GM19240 (cell line): ENCODE data around the gene SLC43A3.

Experiments
- DNase-seq: peaks from one replicate; pipeline ENCODE4 v3.0.0; 2011; ENCODE audit warnings: low spot score; ENCODE audit not compliant: insufficient read length

SLC43A3 gene

GRCh38 chr11:57426929-57427726 is at the start of gene SLC43A3:
SLC43A3 (minus strand) TSS chr11:57427121; CDS start chr11:57426172, 949 bp downstream.
- DNase-seq: peak; percentile 29

- DNase-seq: no peak
Observed at GRCh38 chr11:57476047-57476756, 49.3 kb upstream of the SLC43A3 start.

- no peak for DNase-seq
Observed at GRCh38 chr11:57475671-57476046, 48.7 kb upstream of the SLC43A3 start.

DNA sequence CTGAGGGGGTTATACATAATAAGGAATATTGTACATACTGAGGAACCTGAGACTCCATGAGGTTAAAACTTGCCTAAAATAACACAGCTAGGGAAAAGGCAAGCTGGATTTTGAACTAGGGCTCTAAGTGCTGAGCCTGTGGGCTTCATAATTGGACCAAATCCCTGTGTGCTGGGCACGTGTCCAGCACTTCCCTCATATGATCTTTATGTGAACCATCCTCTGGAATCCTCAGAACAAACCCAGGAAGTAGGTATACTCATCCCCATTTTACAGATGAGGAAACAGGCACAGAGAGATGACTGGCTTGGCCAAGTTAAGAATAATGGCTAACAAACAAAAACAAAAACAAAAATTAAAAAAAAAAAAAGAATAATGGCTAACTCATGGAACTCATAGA is 48.3 kb upstream of the SLC43A3 start:
- DNase-seq: no peak

DNA sequence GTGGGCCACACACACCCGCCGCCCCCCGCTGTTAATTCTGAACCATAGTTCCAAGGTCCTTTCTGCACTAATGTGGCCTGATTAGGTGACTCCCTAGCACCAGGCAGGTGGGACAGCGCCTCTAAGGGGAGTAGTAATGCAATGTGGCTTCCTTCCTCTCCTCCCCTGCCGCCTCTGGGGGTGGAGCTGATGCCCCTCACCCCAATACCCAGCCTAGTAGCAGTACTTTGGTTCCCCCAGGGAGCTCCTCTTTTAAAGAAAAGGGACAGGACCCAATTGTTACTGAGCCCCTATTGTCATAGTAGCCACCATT is 47.8 kb upstream of the SLC43A3 start:
- DNase-seq: no peak

DNA sequence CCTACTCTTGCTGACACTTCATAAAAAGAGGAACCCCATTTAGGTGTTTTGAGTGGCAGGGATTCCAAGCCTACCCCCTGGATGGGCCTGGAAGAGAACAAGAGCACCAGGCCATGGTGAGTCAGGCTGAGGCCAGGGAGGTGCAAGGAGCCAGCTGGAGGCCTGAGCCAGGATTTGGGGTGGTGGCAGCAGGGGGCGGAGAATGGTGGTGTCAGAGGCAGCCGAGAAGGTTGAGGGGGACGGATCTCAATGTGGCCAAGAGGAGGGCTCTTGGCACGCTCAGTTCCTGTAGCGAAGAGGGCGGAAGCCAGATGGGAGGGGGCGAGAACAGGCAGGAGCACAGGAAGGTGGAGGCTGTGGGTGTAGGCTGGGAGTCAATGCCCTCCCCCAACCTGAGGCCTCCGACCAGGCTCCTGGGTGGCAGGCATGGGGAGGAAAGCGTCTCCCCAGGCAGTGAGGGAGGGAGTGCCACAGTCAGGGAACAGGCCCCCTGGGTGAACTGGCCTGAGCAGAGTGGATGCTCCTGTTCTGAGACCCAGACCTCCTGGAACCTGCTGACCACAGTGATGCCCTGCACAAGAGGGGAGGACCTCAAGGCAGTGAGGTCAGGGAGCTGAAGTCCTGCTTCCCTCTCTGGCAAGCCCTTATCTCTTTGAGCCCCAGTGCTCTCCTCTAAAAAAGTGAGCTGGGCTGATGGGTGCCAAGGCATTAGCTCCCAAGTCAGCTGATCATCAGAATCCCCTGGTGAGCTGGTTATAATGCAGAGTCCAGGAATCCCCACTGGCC is 47.3 kb upstream of the SLC43A3 start:
- no peak for DNase-seq

DNA sequence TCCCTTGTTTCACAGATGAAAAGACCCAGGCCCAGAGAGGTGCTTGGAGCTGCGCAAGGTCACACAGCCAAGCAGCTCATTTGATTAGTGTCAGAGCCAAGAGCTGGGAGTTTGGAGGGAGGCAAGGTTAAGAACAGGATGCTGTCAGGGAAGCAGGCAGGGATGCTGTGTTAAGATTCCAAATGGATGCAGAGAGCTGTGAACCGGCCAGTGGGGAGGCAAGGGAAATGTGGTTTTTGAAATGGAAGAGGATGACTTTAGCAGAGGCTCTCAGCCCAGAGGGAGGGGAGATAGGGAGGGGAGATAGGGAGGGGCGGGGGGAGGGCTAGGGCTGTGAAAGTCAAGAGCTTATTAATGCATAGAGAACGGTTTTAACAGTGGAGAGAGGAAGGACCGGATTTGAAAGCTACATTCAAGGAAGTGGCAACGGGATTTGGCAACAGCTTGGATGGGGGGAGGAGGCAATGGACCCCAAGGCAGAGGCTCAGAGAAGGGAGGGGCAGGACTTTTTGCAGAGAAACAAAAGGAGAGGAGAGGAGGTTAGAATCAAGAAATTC is 46.4 kb upstream of the SLC43A3 start:
- no peak for DNase-seq

GRCh38 chr11:57471496-57471895 is 44.6 kb upstream of the SLC43A3 start:
- DNase-seq: no peak

DNA sequence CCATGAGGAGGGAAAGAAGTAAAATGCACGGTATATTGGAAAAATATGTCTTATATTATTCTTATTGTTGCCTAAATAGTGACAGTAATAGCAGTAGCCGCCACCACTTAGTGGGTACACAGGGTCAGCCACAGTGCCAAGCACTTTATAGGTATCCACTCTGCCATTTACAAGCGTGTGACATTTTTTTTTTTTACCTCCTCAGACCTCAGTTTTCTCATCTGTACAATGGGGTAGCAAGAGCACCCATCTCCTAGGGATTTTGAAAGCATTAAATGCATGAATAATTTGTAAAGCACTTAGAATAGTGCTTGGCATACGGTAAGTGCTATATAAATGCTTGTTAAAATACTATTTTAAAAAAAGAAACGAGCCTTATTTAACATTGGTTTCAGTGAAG is 42.3 kb upstream of the SLC43A3 start:
- DNase-seq: no peak

- no peak for DNase-seq
Observed at GRCh38 chr11:57468276-57468675, 41.4 kb upstream of the SLC43A3 start.

- DNase-seq: no peak
Observed at GRCh38 chr11:57467508-57468157, 40.7 kb upstream of the SLC43A3 start.

GRCh38 chr11:57466680-57467079 is 39.8 kb upstream of the SLC43A3 start:
- no peak for DNase-seq

- no peak for DNase-seq
Observed at GRCh38 chr11:57464539-57465181, 37.7 kb upstream of the SLC43A3 start.

DNA sequence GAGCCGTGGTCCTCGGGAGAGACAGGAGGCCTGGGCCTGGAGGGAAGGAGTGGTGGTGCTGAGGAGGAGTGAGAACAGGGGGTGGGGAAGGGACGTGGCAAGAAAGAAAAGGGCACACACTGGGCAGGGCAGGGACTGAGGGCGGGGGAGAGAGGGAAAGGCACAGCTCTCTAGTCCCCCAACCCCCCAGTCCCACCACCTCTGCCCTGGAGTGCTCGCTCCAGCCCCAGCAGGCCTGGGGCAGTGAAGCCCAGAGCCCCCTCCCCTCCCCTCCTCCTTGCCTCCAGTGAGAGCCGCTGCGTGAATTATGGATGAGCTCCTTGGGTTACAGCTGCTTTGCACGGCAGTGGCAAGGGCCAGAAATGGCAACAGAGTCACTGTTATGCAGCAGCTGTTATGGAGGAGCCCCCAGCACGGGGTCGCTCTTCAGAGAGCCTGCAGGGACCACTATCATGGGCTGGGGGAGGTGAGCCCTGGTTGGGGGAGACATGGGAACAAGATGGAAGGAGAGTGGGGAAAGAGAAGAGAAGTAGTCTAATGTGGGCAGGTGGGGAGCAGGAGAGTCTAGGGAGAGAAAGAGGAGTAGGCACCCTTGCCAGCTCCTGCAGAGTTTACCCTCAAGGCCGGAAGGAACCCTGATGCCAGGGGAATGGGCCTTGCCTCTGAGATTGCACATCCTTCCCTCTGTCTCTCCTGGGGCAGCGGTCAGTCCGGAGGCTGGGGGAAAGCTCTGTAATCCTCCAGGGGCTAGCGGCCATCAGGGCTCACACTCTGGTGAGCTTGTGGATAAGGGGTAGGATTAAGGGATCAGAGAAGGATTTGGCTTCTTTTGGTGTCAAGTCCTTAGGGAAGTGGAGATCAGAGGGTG is 37.0 kb upstream of the SLC43A3 start:
- DNase-seq: no peak

DNA sequence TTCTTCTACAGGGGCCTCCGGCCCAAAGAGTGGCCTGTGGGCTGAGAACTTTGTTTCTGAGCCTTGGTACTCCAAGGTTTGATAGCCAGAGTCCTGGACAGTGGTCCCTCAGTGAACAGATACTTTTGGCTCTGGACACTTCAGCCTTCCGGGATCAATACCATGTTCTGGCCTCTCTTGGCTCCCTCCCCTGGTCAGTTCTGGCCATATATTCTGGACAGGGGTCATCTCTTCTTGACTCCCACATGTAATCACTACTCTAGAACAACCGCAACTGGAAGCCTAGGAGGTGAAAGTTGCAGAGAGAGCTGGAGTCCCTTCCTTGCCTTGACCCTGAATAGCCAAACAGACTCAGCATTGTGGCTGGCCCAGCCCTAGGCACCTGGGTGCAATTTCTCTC is 35.7 kb upstream of the SLC43A3 start:
- DNase-seq: no peak

- no peak for DNase-seq
Observed at GRCh38 chr11:57461841-57462489, 35.0 kb upstream of the SLC43A3 start.

- no peak for DNase-seq
Observed at GRCh38 chr11:57460758-57461749, 34.1 kb upstream of the SLC43A3 start.
